Esophagus (tissue), 2 donors: ENCODE results near the gene MAP2K3. TPM values are rescaled to one million over a fixed set of nuclear protein-coding genes. Genes with fewer than 3 reads are reported as not detected.
"Not testable (repeated sequence)": the region's sequence is repeated elsewhere in the genome, so short reads cannot be mapped to it uniquely, and the experiment has no call there.

Source experiments
- H3K27ac ChIP-seq, 2 donors: one replicate each; pipeline ENCODE4 v1.5.1; 2013; ENCODE audit warnings: low read depth in 2 of 2, mild to moderate bottlenecking in 2 of 2, inconsistent platforms in 1 of 2, low read length in 1 of 2, moderate library complexity in 1 of 2
- H3K27me3 ChIP-seq, 2 donors: one replicate each; pipeline ENCODE4 v1.6.1; 2013; ENCODE audit warnings: low read length in 2 of 2, control low read depth in 1 of 2, mild to moderate bottlenecking in 1 of 2; ENCODE audit not compliant: insufficient read depth in 2 of 2, control insufficient read depth in 1 of 2
- H3K36me3 ChIP-seq, 2 donors: one replicate each; pipeline ENCODE4 v1.6.1; 2013; ENCODE audit warnings: low read length in 1 of 2; ENCODE audit not compliant: control insufficient read depth in 2 of 2, insufficient read depth in 2 of 2
- H3K4me1 ChIP-seq, 2 donors: one replicate each; pipeline ENCODE4 v1.6.1; 2013; ENCODE audit warnings: low read length in 1 of 2; ENCODE audit not compliant: control insufficient read depth in 2 of 2, insufficient read depth in 2 of 2
- H3K4me3 ChIP-seq, 2 donors: one replicate each; pipeline ENCODE4 v1.5.1; 2013; ENCODE audit warnings: low read length in 2 of 2, mild to moderate bottlenecking in 2 of 2, low read depth in 1 of 2, moderate library complexity in 1 of 2
- H3K9me3 ChIP-seq, 2 donors: one replicate each; pipeline ENCODE4 v1.6.1; 2013; ENCODE audit warnings: mild to moderate bottlenecking in 2 of 2, low read depth in 1 of 2, low read length in 1 of 2, moderate library complexity in 1 of 2; ENCODE audit not compliant: control insufficient read depth in 2 of 2, insufficient read depth in 1 of 2
- WGBS, 2 donors: extraction: QIAGEN DNeasy Blood & Tissue Kit; methylation state at CpG; one replicate each; pipeline ENCODE4 v1.1.7; 2013; 5-methylcytosine and 5-hydroxymethylcytosine counted together
- polyA plus RNA-seq, 2 donors: library from polyadenylated mRNA; stranded (reverse); fragments of 200-250 nt; gene quantifications; one replicate each; pipeline ENCODE4 v1.2.3, GENCODE V29; 2013
- donor health status: healthy with polysubstance abuse.
- donor health status: Bipolar disorder and iron deficiency.

MAP2K3 gene
- polyA plus RNA-seq, 2 donors, result 35.5 to 39.8 TPM

GRCh38 chr17:21300601-21301571 lies 16.4 kb downstream of the MAP2K3 start:
- Histone ChIP-seq H3K9me3 (peaks cover 0 to 6% of the 10 kb centered on the region in 2 donors), H3K36me3 (peaks cover 0 to 51% of the 10 kb centered on the region in 2 donors)

GRCh38 chr17:21301593-21302550 lies 17.4 kb downstream of the MAP2K3 start:
- Histone ChIP-seq H3K27me3 (no peaks in the 10 kb centered on the region), H3K4me3 (no peak overlapping the region), H3K9me3 (peaks cover 0 to 6% of the 10 kb centered on the region in 2 donors), H3K4me1 (peaks cover under 1 to 4% of the 10 kb centered on the region in 2 donors), H3K27ac (no peak overlapping the region), H3K36me3 (peaks cover 0 to 53% of the 10 kb centered on the region in 2 donors)
- 71 to 72% methylated on average over 19 of the region's 19 CpGs for WGBS, 2 donors

More at GRCh38 chr17:21300601-21301571, 16.4 kb downstream of the MAP2K3 start:
- Histone ChIP-seq H3K4me3 (no peak overlapping the region), H3K4me1 (peaks cover 3 to 8% of the 10 kb centered on the region in 2 donors), H3K27ac (no peak overlapping the region), H3K27me3 (no peaks in the 10 kb centered on the region)
- 76% methylated on average over 31 of the region's 31 CpGs for WGBS, 2 donors

- 63 to 70% methylated on average over 21 of the region's 21 CpGs for WGBS, 2 donors
These were observed 18.4 kb downstream of the MAP2K3 start for GRCh38 chr17:21302711-21303425.

GRCh38 chr17:21303441-21304065 lies 19.0 kb downstream of the MAP2K3 start:
- H3K27ac ChIP-seq, result no peak overlapping the region
- no peaks in the 10 kb centered on the region for H3K4me1 ChIP-seq
- no peaks in the 10 kb centered on the region for H3K27me3 ChIP-seq
- no peak overlapping the region for H3K4me3 ChIP-seq
- H3K9me3 ChIP-seq, result peaks cover 0 to 6% of the 10 kb centered on the region in 2 donors
- peaks cover 2 to 51% of the 10 kb centered on the region in 2 donors for H3K36me3 ChIP-seq
- WGBS, 2 donors, result 81 to 86% methylated on average over 8 of the region's 8 CpGs

More at GRCh38 chr17:21302711-21303425, 18.4 kb downstream of the MAP2K3 start:
- Histone ChIP-seq H3K4me1 (no peaks in the 10 kb centered on the region), H3K9me3 (peaks cover 0 to 6% of the 10 kb centered on the region in 2 donors), H3K27me3 (no peaks in the 10 kb centered on the region), H3K27ac (no peak overlapping the region), H3K4me3 (no peak overlapping the region), H3K36me3 (peaks cover 0 to 53% of the 10 kb centered on the region in 2 donors)

- no peaks in the 10 kb centered on the region for H3K4me1 ChIP-seq
- H3K36me3 ChIP-seq, result peaks cover 4 to 47% of the 10 kb centered on the region in 2 donors
- H3K27me3 ChIP-seq, result no peaks in the 10 kb centered on the region
- peaks cover 2 to 6% of the 10 kb centered on the region in 2 donors for H3K9me3 ChIP-seq
- H3K4me3 ChIP-seq, result no peak overlapping the region
- WGBS, 2 donors, result 75 to 76% methylated on average over 9 of the region's 9 CpGs
- no peak overlapping the region for H3K27ac ChIP-seq
These were observed 19.6 kb downstream of the MAP2K3 start for GRCh38 chr17:21304091-21304490.

GRCh38 chr17:21304551-21305151 lies 20.1 kb downstream of the MAP2K3 start:
- not testable (repeated sequence) for H3K27ac ChIP-seq, H3K4me3 ChIP-seq, H3K4me1 ChIP-seq, H3K27me3 ChIP-seq, H3K9me3 ChIP-seq
- WGBS, 2 donors, result 83 to 84% methylated on average over 17 of the region's 17 CpGs
- H3K36me3 ChIP-seq, result peaks cover 4 to 46% of the 10 kb centered on the region in 2 donors

- WGBS, 2 donors, result 91% methylated on average over 16 to 18 of the region's 20 CpGs
- H3K9me3 ChIP-seq, H3K4me3 ChIP-seq, H3K27ac ChIP-seq, H3K27me3 ChIP-seq, H3K4me1 ChIP-seq: not testable (repeated sequence)
- peaks cover 4 to 44% of the 10 kb centered on the region in 2 donors for H3K36me3 ChIP-seq
These were observed 21.1 kb downstream of the MAP2K3 start for GRCh38 chr17:21305431-21306180.

- H3K4me3 ChIP-seq, H3K9me3 ChIP-seq: not testable (repeated sequence)
- 74 to 79% methylated on average over 8 of the region's 8 CpGs for WGBS, 2 donors
These were observed 22.2 kb downstream of the MAP2K3 start for GRCh38 chr17:21306611-21307272.

More at GRCh38 chr17:21306611-21307272, 22.2 kb downstream of the MAP2K3 start:
- H3K27me3 ChIP-seq, H3K27ac ChIP-seq, H3K4me1 ChIP-seq: not testable (repeated sequence)
- H3K36me3 ChIP-seq, result peaks cover 6 to 37% of the 10 kb centered on the region in 2 donors
